Measurements from ENCODE around the gene MSMP.

Gene MSMP

GRCh38 chr9:35769763-35770162 is 15.7 kb upstream of the MSMP start:
- DNase-seq: no peak

GRCh38 chr9:35767458-35767857 is 13.4 kb upstream of the MSMP start:
- DNase-seq: no peak

DNA sequence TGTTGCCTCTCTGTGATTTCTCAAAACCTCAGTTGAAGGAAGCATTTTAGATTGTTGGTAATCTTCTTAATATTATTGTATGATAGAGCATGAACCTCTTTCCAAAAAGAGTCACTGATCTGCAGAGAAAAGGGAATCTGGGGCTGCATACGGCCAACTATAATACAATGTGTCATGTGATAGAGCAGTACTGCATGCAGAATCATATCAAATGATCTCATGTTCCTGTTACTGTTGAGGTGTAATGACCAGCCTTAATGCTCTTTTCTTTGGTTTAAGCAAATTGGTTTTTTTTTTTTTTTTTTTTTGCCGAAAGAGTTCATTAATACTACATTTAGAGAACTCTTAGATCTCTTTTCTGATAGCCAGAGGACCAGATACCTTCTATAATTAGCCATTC is 12.9 kb upstream of the MSMP start:
- no peak for DNase-seq

DNA sequence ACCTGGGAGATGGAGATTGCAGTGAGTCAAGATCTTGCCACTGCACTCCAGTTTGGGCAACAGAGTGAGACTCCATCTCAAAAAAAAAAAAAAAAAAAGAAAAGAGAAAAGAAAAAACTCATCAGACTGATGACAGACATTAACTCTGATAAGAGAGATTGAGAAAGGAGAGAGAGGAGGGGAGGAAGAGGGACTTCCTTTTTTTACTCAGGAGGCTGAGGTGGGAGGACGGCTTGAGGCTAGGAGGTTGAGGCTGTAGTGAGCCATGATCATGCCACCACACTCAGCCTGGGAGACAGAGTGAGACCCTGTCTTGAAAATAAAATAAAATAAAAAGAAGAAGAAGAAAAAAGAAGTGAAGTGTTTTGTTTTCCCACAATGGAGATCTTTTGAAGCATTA is 9.7 kb upstream of the MSMP start:
- no peak for DNase-seq

- no peak for DNase-seq
Observed at GRCh38 chr9:35763181-35763580, 9.1 kb upstream of the MSMP start.

DNA sequence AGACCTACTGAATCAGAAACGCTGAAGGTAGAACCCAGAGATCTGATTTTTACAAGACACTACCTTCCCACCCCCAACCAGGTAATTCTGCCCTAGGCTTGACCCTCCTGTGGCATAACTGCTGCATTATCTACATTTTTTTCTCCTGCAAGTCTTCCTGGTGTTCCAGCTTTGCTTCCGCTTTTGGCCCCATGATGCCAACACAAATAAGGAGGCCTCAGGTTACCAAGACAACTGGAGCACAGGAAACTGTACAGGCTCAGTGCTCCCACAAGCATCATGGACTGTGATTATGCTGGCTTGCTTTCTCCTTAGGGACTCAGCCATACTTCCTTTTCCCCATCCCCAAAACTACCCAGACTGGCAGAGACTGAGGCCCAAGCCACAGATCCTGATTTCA is 6.6 kb upstream of the MSMP start:
- DNase-seq: no peak

- DNase-seq: no peak
Observed at GRCh38 chr9:35759795-35760194, 5.7 kb upstream of the MSMP start.

GRCh38 chr9:35758475-35759050 is 4.5 kb upstream of the MSMP start:
- DNase-seq: no peak

- no peak for DNase-seq
Observed at GRCh38 chr9:35757892-35758275, 3.8 kb upstream of the MSMP start.

GRCh38 chr9:35757226-35757891 is 3.3 kb upstream of the MSMP start:
- DNase-seq: peak; percentile 50

DNA sequence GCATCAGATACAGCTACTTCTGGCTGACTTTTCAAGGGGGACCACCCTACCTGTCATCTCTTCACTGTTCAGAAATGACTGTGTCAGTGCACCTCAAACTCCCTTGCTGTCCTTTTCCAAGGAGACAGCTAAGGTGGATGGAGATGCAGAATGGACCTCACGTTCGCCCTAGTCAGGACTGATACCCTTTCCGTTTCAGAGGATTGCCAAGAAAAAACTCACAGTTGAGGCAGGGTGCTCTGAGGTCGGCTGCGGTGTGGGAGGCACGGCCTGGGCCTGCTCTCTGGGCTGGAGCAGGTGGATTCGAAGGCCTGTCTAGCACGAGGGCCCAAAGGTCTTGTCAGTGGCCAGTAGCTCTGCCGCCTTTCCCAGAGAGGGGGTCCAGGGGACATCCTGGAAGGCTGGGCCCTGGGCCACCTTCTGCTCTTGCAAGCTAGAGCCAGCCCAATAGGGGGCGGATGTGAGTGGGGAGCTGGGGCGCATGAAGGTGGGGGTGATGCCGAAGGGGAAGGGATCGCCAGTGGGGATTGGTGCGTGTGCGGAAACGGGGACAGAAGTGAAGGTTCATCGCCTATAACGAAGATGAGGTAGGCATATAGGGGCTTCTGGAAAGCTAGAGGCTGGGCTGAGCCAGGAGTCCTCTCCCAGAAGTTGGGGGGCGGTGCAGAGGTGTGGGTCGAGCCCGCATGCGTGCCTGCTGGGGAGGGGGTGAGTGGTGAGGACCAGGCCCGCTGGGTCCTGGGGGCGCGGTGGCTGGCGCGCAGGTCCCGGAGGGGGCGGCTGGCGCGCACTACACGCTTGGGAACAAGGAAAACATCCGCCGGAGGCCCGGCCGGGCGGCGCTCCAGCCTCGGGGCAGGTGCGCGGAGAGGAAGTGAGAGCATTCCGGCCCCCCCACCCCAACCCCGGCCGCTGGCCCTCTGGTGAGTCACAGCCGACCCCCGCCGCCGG is 2.5 kb upstream of the MSMP start:
- peak; percentile 92 for DNase-seq

DNA sequence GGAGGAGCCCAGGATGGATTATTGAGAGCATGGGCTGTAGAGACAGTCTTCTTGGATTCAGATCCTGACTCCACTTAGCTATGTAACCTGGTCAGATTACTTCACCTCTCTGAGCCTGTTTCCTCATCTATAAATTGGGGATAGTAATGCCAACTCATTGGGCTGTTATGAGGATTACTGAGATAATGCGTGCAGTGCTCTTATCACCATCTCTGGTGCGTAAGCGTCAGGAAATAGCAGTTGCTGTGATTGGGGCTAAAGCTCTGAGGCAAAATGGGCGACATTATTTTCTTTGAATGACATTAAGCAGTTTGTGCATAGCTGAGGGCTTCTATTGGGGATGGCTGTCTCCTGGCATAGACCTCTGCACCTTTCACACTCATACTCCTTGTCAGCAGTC is 995 bp upstream of the MSMP start:
- DNase-seq: no peak

DNA sequence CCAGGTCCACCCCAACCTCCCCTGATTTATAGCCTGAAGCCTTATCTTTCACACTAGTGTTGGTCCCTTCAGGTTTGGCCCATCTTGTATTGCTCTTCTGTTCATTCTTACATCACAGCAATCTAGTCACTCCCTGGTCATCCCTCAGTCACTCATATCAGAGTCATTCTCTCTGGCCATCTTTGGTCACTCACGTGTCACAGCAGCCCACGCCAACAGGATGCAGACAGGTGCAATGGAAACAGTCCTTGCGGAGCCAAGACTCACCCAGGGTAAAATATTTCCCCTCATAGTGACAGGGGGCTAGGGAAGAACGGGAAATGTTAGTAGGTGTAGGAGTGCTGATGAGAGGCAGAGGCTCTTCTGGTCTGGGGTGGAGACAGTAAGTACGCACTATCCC is 610 bp downstream of the MSMP start:
- DNase-seq: no peak

DNA sequence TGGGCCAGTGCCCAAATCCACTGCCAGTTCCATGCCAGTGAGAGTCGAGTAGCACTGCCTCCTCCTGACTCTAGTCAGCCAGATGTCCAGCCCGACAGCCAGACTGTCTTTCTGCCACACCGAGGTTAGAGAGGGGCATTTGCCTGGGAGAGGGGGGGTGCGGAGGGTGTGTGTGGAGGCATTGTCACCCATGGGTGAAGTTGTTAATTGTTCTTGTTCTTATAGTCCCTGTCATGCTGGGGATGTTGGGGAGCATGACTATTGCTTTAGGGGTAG is 3.9 kb downstream of the MSMP start:
- DNase-seq: no peak

- DNase-seq: peak; percentile 60
Observed at GRCh38 chr9:35749515-35750255, 4.4 kb downstream of the MSMP start.

GRCh38 chr9:35748858-35749514 is 5.1 kb downstream of the MSMP start, which contains the start of the genes GBA2 and RGP1:
Gene GBA2, minus strand, starts transcription at chr9:35749228. Its CDS starts 524 bp downstream, at chr9:35748704.
Gene RGP1, plus strand, starts transcription at chr9:35749287. Its CDS starts 469 bp downstream, at chr9:35749756.
- DNase-seq: peak; percentile 83

DNA sequence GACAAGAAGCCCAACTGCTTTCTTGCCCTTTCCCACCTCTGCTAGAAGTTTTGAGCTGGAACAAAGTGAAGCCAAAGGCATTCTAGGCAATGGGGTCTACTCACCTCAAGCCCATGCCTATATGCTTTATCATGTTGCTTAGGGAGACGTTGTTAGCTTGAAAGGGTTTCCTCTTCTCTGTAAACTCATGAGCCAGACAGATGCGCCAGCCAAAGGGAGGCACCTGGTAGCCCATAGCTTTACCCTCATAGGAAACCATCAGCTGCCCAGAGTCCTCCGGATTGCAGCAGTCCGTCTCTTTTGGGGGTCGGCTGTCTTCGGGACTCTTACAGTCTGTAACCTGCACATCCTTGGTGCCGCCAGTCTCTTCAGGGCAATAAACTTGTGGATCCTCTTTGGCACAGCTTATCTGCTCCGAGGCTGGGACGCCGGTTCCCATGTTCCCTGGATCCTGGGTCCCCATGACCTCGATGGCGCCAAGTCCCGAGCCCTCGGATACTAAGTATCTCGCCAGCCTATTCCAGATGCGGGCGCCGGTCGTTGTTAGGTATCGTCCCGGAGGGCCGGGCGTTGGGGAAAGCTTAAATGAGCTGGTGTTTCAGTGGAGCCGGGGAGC is 5.7 kb downstream of the MSMP start:
- DNase-seq: no peak

DNA sequence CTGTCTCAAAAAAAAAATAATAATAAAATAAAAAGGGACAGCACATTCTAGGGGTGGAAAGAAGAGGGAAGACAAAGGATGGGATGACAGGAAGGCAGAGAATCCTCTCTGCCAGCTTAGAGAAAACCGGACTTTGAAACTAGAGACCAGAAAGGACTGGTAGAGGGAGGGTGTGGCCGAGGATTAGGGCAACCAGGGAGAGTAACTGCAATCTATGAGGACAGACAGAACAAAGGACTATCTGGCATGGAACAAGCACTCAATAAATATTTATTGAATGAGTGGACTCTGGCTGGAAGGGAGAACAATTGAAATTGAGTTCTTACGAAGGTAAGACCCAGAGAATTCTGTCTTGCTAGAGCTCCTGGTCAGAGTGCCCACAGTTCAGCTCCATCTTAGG is 7.5 kb downstream of the MSMP start:
- DNase-seq: no peak

DNA sequence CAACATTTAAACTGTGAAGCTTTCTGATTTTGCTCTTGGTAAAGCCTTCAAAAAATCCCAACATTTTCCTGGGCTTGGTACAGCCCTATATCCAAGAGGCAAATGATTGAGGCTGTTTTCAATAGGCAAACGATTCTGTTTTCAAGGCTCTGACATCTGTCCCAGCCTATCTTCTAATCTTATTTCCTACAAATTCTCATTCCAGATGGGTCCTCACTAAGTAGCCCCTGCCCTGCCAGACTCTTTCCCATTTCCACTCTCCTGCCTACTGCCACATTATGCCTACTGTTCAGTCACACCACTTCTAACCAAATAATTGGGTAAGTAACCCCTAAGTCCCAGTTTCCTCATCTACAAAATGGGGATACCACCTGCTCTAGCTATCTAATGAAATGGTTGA is 8.5 kb downstream of the MSMP start:
- DNase-seq: no peak

GRCh38 chr9:35743880-35744518 is 10.1 kb downstream of the MSMP start:
- no peak for DNase-seq

GRCh38 chr9:35743452-35743851 is 10.6 kb downstream of the MSMP start:
- no peak for DNase-seq

- no peak for DNase-seq
Observed at GRCh38 chr9:35741740-35742139, 12.3 kb downstream of the MSMP start.
